Keratinocyte (primary cell): ENCODE measurements around the gene BPTF. TPM values are rescaled to one million over a fixed set of nuclear protein-coding genes. Genes with fewer than 3 reads are reported as not detected.
"Not testable (repeated sequence)": the region's sequence is repeated elsewhere in the genome, so short reads cannot be mapped to it uniquely, and the experiment has no call there.

ENCODE experiments used
- DNase-seq: peaks from one replicate; pipeline ENCODE4 v3.0.0-alpha.2; 2011; ENCODE audit warnings: low read depth, missing footprints, low spot score
- FAIRE-seq: peaks from 2 replicates; lab custom pipeline; 2011; peaks lifted over from hg19 to GRCh38; lab: Jason Lieb, UNC
- H2AFZ ChIP-seq: 2 replicates; pipeline ENCODE4 v1.6.0; 2012; ENCODE audit warnings: low read length, control low read depth, inconsistent platforms; ENCODE audit not compliant: control insufficient read depth
- H3K27ac ChIP-seq: 2 replicates; pipeline ENCODE4 v1.5.1; 2011; ENCODE audit warnings: low read length; ENCODE audit not compliant: control insufficient read depth, insufficient read depth
- H3K27me3 ChIP-seq: 3 replicates; pipeline ENCODE4 v1.6.0; 2011; ENCODE audit warnings: low read length; ENCODE audit not compliant: control insufficient read depth, insufficient read depth; ENCODE audit errors: extremely low read depth
- H3K36me3 ChIP-seq, 2 experiments: 2 replicates in 1 of 2; 3 replicates in 1 of 2; pipeline ENCODE4 v1.5.1; 2011; ENCODE audit warnings: low read length in 2 of 2, mild to moderate bottlenecking in 1 of 2; ENCODE audit not compliant: control insufficient read depth in 2 of 2, insufficient read depth in 2 of 2; ENCODE audit errors: extremely low read depth in 1 of 2
- H3K4me1 ChIP-seq: 3 replicates; pipeline ENCODE4 v1.5.1; 2011; ENCODE audit warnings: low read length; ENCODE audit not compliant: control insufficient read depth, insufficient read depth; ENCODE audit errors: extremely low read depth
- H3K4me2 ChIP-seq: 3 replicates; pipeline ENCODE4 v1.6.0; 2011; ENCODE audit warnings: low read depth, low read length; ENCODE audit not compliant: control insufficient read depth, insufficient read depth; ENCODE audit errors: extremely low read depth
- H3K4me3 ChIP-seq, 3 experiments: fragments of 200-600 bp in 1 of 3; sonication (generic) in 1 of 3; 2 replicates in 2 of 3; 3 replicates in 1 of 3; pipeline ENCODE4 v1.5.1; 2011 to 2016; ENCODE audit warnings: low read length in 3 of 3, mild to moderate bottlenecking in 3 of 3, control low read depth in 2 of 3, inconsistent platforms in 1 of 3, low read depth in 1 of 3, mixed read lengths in 1 of 3, mixed run types in 1 of 3, moderate library complexity in 1 of 3; ENCODE audit not compliant: control insufficient read depth in 2 of 3, insufficient read depth in 2 of 3; ENCODE audit errors: extremely low read depth in 1 of 3
- H3K79me2 ChIP-seq: 2 replicates; pipeline ENCODE4 v1.6.0; 2012; ENCODE audit warnings: low read length; ENCODE audit not compliant: control insufficient read depth, insufficient read depth
- H3K9ac ChIP-seq: 3 replicates; pipeline ENCODE4 v1.6.0; 2011; ENCODE audit warnings: low read length; ENCODE audit not compliant: control insufficient read depth, insufficient read depth; ENCODE audit errors: extremely low read depth
- H3K9me1 ChIP-seq: 3 replicates; pipeline ENCODE4 v1.6.0; 2011; ENCODE audit warnings: low read length; ENCODE audit not compliant: control insufficient read depth, insufficient read depth; ENCODE audit errors: extremely low read depth
- H3K9me3 ChIP-seq: 2 replicates; pipeline ENCODE4 v1.5.1; 2012; ENCODE audit warnings: low read depth, low read length; ENCODE audit not compliant: control insufficient read depth
- H4K20me1 ChIP-seq: 3 replicates; pipeline ENCODE4 v1.6.0; 2011; ENCODE audit warnings: low read length; ENCODE audit not compliant: control insufficient read depth, insufficient read depth; ENCODE audit errors: extremely low read depth
- CTCF ChIP-seq, 3 experiments: IDR thresholded peaks in 1 of 3; conservative IDR thresholded peaks in 1 of 3; optimal IDR thresholded peaks in 1 of 3; 2 replicates in 2 of 3; 3 replicates in 1 of 3; pipeline versions ENCODE3 to v1.5.1; 2011; ENCODE audit warnings: low read length in 3 of 3, mild to moderate bottlenecking in 3 of 3, moderate library complexity in 2 of 3, control low read depth in 1 of 3, inconsistent platforms in 1 of 3; ENCODE audit not compliant: insufficient read depth in 2 of 3; ENCODE audit errors: extremely low read depth in 1 of 3
- EZH2 ChIP-seq: IDR thresholded peaks from one replicate; pipeline ENCODE4 v1.6.1; 2012; ENCODE audit warnings: inconsistent platforms, mild to moderate bottlenecking, low read length, moderate library complexity
- dilution Hi-C: fragments of 300-500 bp; cut with MboI; formaldehyde crosslinking; loops from one replicate; pipeline ENCODE4 v1.7.0; 2020; ENCODE audit warnings: low sequenced_read_pairs; ENCODE audit not compliant: extremely low pct_ligation_motif_present
- polyA plus RNA-seq, 5 experiments: library from polyadenylated mRNA; depleted of rRNA in 3 of 5; stranded (reverse) in 3 of 5; stranded (forward) in 1 of 5; unstranded in 1 of 5; fragments of >200 nt; gene quantifications; 1 replicate in 1 of 5; 2 replicates in 3 of 5; 3 replicates in 1 of 5; pipeline versions ENCODE4 v1.2.1 to v1.2.3, GENCODE V29; 2011 to 2012; ENCODE audit warnings: missing spikeins in 2 of 5, low read depth in 1 of 5, low replicate concordance in 1 of 5

BPTF gene
- polyA plus RNA-seq, 1 donor (not counting 4 experiments of a cell fraction or from before 2014, with no cell fraction given), result 28.3 TPM

GRCh38 chr17:67902511-67903231, 77.4 kb downstream of the BPTF start:
- DNase-seq (no peak), FAIRE-seq (no peak)
- H3K4me2 ChIP-seq, result no peak overlapping the region
- H3K79me2 ChIP-seq, result no peaks in the 10 kb centered on the region
- H3K27ac ChIP-seq, result no peak overlapping the region
- no peaks in the 10 kb centered on the region for H3K4me1 ChIP-seq
- H3K9me3 ChIP-seq, result no peaks in the 10 kb centered on the region
- no peak overlapping the region for H3K4me3 ChIP-seq
- H3K36me3 ChIP-seq, result peaks cover 5 to 10% of the 10 kb centered on the region in 2 experiments
- no peaks in the 10 kb centered on the region for H3K27me3 ChIP-seq
- H2AFZ ChIP-seq, result no peak overlapping the region
- H3K9me1 ChIP-seq, result no peaks in the 10 kb centered on the region
- dilution Hi-C loops, result no loop called here
- no peaks in the 10 kb centered on the region for H4K20me1 ChIP-seq
- H3K9ac ChIP-seq, result no peak overlapping the region
- no peak for TF ChIP-seq EZH2
- TF ChIP-seq CTCF (optimal IDR thresholded peaks at IDR 0.05 in 1 of 3, IDR thresholded peaks at IDR 0.05 in 1 of 3, conservative IDR thresholded peaks at IDR 0.05 in 1 of 3; ENCODE audit: extremely low read depth in 1 of 3, insufficient read depth in 2 of 3, low read length in 3 of 3), result no peak

- H2AFZ ChIP-seq, H3K27ac ChIP-seq, H3K4me2 ChIP-seq, H4K20me1 ChIP-seq, H3K27me3 ChIP-seq, H3K9ac ChIP-seq, DNase-seq, dilution Hi-C loops, H3K9me1 ChIP-seq, FAIRE-seq, H3K4me3 ChIP-seq, H3K9me3 ChIP-seq, H3K4me1 ChIP-seq, H3K79me2 ChIP-seq: not testable (repeated sequence)
- H3K36me3 ChIP-seq, result peaks cover 5 to 14% of the 10 kb centered on the region in 2 experiments
Measured at GRCh38 chr17:67905298-67905697, 80.0 kb downstream of the BPTF start.

- H3K9me1 ChIP-seq, H3K4me3 ChIP-seq, dilution Hi-C loops, H3K9ac ChIP-seq, H2AFZ ChIP-seq, H3K79me2 ChIP-seq, H3K27me3 ChIP-seq, H3K4me2 ChIP-seq, DNase-seq, H4K20me1 ChIP-seq, FAIRE-seq, H3K4me1 ChIP-seq, H3K9me3 ChIP-seq, H3K27ac ChIP-seq: not testable (repeated sequence)
- peaks cover 10 to 17% of the 10 kb centered on the region in 2 experiments for H3K36me3 ChIP-seq
Measured at GRCh38 chr17:67910117-67910803, 85.0 kb downstream of the BPTF start.
